ENCODE results near the gene CAMTA1.

The CAMTA1 gene

DNA sequence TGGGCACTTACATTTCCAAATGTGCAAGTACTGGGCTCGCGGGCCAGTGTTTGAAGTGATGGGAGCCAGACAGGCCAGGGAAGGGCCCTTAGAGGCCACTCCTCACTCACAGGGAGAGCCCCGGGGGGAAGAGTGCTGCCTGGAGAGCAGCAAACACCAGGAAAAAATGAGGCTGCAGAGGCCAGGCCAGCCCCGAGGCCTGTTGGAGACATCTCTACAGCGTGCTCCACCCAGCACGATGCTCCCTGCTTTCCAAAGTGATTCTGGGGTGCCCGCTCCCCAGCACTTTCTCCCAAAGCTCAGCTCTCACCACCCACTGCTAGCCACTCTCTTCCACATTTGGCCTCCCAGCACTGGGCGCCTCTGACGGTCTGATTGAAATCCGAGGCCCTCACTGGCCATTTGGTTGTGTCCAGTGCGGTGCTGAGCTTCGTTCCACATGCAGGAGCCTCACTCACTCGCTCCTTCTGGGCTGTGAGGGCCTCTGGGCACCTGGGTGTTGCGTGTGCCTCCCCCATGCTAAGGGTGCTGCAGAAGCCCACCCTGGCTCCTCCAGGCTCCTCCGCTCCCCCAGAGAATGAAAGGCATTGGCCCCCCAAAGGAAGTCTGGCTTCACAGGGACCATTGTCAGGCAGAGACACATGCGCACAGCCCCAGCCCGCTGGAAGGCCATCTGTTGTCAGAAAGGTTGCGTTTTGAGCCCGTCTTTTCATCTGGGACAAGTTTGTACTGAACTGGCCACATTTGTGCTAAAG lies 600.4 kb downstream of the CAMTA1 start:
- no peak for DNase-seq

DNA sequence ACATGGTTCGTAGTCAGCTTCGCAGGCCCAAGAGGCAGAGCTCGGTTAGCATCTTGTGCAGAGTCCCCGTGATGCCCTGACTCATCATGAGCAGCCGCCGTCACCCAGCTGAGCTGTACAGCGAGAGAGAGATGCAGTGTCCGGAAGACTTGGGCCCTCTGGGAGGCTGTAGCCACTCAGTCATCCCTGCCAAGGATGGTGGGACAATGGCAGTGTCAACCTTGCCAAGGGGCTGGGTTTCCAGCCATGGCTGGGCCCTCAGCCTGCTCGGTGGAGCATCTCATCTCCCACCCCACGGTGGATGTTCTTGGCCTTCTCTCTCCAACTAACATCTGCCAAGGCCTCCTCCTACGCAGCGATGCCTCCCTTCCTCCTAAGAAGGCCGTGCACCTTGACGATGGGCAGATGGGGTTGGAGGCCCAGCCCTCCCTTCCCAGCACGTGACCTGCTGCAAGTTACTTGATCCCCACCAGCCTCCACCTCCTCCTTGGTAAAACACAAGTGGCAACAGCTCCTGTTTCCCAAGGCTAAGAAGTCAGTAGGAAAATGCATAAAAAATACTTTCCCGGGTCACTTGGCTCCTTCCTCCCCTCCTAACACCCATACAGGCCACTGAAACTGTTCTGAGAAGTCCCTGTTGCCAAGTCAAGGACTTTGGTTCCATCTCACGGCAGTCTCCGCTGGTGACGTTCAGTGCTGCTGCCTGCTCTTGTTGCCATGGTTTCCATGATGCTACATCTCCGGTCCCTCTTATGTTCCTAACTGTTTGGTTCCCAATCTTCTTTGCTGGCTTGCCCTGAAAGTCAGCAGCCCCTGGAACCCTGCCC lies 601.2 kb downstream of the CAMTA1 start:
- DNase-seq = no peak

DNA sequence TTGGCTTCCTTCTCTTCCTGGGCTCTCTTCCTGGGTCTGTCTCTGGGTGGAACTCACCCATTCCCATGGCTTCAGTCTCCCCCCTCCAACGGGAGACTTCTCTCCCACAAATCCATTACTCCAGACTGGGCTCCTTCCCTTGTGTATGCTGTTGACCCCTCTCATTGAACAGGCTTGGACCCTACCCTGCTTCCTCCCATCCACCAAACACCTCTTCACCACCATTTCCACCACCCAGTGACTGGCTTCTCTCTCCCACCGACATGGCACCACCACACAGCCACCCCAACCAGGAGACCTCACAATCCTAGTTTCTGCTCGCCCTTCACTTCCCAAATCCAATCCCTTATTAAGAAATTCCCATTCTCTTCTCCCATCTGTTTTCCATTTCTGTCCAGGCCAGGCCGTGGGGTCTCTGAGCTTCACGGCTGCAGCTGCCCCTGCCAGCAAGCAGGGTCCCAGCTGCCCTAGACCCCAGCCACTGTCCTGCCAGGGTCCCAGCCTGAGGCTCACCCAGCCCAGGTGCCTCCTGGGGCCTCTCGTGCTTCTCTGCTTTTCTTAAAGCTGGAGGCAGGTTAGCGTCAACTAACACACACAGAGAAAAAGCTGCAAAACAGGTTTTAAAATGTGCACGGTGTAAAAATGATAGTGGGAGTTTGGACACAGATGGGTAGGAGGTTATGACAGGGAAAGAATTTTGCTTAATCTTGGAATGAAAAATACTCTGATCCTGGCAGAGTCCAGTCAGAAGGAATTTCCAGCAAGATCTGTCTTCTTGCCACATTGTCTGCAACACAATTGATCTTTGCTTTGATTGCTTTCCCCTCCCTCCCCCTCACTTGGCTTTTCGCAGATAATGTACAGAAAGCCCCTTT lies 602.0 kb downstream of the CAMTA1 start:
- no peak for DNase-seq

DNA sequence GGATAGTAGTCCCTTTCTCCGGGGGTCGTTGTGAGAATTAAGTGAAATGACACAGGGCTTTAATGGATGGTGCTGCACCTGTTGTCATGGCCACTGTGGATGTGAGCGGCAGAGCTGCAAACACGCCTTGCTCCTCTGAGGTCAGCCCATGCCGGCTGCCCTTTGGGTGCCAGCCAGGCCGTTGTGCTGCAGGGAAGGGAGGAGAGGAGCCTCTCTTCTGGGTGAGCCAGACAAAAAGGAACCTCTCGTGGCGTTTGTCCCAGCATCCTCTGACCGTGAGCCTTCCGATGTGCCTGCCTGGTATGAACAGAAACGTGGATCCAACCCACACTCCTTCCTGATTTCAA lies 602.9 kb downstream of the CAMTA1 start:
- no peak for DNase-seq

DNA sequence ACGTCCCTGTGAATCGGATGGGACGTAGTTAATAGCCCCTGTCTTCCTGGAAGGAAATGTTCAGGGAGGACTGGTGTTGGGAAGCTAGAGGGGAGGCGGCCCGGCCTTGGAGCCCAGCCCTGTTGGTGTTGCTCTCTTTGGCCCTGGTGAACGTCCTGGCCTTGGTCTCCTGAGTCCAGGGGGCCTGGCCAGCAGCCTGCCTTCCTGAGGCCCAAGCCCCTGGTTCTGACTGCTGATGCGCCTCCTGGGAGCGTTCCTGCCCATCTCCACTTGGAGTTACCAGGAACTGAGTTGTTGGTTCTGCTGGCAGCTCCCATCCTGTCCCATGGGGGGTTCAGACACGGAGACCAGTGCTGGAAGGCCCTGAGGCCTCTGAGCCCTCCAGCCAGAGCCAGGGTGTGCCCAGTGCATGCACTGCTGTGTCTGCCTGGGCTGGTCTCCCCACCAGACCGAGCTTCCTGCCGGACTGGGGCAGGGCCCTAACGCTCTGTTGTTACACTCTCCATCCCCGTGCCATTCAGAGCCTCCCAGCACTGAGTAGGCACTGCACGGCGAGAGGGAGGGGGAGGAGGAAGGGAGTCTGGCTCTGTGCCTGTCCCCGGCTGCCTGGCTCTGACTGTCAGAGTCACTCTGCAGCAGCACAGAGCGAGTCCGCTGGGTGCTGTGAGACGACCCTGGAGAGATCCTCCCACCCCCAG lies 603.4 kb downstream of the CAMTA1 start:
- DNase-seq = no peak

DNA sequence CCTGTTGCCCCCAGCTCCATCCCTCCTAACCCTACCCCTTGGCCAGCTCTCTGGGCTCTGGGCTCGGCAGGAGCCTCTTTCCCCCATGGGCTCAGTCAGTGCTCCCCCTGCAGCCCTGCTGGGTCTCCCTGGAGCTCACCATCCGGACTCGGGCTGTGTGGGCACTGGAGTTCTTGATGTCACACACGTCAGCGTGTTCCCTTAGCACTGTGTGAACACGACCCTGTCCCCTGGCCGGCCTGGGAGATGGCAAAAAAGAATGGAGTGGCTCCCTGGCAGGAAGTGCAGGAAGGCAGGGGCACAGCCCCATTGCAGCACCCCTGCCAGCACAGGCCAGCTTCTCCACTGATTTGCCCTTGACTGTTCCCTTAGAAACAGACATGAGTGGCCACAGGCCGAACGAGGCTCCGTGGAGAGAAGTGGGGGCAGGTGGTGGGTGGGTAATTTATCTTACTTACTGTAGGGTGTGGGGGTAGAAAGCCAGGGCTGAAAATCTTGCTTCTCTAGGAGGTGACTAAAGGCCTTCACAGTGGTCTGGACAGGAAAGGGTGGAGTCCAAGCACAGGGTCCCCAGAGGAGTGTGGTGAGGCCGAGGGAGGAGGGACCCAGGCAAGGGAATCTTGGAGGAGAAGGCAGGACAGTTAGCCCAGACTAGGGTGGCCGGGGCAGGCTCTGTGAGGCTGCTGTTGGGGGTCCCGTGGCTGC lies 604.1 kb downstream of the CAMTA1 start:
- DNase-seq = no peak

DNA sequence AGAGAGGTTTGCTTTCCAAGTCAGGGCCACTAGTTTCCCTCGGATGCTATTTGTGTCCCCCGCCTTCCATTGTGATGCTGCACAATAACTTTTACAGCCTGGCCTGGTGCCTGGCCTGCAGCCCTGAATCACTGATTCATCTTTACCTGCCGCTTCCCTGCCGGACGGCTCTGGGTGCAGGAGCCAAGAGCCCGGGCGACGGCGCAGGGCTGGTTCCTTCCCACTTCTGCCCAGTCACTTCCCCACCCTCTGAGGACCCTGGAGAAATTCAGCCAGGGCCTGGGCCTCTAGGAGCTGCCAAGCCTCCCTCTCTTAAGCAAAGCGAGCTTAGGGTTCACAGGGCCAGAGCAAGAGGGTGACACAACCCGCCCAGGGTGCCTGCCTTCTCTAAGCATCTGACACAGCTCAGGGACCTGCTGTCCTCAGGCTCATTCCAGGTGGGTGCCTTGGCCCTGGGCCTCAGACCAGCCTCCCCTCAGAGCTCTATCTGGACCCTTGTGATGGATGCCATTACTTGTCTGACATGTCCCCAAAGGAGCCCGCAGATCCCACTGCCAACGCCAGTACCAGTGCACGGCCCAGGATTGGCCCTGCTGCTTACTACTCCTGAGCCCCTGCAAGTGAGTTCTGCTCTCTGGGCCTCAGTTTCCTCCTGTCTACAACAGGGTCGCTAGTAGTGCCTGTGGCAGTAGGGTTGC lies 604.8 kb downstream of the CAMTA1 start:
- no peak for DNase-seq

DNA sequence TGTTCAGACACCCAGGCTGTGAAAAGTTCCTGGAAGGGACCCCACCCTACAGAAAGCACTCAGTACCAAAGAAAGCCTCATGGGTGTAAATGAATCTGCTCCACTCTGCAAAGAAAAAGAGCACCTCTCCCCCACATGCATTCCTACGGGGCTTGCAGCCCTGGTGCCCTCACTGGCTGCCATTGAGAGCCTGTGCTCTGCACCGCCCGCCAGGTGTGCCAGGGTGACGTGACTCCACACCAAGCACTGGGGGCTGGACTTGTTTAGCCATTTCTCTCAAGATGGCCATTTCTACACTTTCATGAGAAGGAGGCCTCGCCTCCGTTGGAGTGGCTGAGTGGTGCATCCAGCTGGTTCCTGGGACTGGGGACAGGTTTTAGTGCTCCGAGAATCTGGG lies 605.3 kb downstream of the CAMTA1 start:
- DNase-seq = no peak

DNA sequence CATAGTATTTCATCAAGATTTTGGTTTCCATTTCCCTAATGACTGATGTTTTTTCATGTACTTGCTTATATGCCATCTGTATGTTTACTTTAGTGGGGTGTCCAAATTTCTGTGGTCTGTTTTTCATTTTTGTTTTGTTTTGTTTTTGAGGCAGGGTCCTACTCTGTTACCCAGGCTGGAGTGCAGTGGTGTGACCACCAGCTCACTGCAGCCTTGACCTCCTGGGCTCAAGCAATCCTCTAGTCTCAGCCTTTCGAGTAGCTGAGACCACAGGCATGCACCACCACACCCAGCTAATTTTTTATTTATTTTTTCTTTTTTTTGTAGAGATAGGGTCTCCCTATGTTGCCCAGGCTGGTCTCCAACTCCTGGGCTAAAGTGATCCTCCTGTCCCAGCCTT lies 607.9 kb downstream of the CAMTA1 start:
- no peak for DNase-seq

DNA sequence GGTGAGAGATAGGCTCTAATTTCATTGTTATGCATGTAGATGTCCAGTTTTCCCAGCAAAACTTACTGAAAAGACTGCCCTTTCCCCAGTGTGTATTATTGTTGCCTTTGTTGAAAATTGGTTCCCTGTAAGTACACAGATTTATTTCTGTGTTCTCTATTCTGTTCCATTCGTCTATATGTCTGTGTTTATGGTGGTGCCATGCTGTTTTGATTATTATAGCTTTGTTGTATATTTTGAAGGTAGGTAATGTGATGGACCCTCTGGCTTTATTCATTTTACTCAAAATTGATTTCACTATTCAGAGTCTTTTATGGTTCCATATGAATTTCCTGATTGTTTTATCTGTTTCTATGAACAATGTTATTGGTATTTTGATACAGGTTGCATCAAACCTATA lies 610.0 kb downstream of the CAMTA1 start:
- no peak for DNase-seq

DNA sequence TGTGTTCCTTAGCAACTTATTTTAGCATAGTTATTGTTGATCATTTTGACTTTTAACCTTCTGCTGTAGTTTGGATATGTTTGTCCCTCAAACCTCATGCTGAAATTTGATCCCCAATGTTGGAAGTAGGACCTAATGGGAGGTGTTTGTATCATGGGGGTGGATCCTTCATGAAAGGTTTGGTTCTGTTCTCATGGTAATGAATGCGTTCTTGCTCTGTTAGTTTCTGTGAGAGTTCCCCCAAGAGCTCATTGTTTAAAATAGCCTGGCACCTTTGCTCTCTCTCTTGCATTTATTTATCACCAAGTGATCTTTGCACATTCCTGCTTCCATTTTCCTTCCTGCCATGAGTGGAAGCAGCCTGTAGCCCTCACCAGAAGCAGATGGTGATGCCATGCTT lies 613.7 kb downstream of the CAMTA1 start:
- no peak for DNase-seq

DNA sequence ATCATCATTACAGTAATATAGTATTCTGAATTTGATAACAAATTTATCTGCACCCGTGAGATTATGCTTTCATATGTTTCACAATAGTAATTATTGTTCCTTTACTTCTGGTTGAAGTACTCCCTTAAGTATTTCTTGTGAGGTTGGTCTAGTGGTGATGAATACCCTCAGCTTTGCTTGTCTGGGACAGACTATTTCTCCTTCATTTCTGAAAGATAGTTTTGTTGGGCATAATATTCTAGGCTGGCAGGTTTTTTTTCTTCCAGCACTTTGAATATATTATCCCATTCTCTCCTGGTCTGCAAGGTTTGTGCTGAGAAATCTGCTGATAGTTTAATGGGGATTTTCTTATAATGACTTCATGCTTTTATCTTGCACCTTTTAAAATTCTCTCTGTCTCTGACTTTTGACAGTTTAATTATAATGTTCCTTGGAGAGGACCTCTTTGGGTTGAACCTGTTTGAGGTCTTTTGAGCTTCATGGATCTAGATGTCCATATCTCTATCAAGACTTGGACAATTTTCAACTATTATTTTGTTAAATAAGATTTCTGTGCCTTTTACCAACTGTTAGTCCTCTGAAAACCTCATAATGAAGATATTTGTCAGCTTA lies 614.4 kb downstream of the CAMTA1 start:
- DNase-seq = no peak

DNA sequence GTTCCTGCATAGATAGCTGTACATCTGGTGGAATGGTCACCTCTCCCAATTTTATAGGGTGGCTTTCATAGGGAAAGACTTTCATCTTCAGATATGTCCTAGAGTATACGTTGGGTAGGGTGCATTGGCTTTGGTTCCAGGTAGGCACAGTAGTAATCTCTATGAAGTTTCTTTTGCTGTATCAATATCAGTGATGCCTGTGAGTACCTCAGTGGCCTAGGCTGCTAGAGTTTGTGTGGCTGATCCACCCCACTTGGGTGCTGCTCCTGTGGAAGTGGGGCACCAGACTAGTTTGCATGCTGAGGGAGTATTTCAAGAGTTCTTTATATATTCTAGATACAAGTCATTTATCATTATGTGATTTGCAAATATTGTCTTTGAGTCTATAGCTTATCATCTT lies 615.3 kb downstream of the CAMTA1 start:
- no peak for DNase-seq

DNA sequence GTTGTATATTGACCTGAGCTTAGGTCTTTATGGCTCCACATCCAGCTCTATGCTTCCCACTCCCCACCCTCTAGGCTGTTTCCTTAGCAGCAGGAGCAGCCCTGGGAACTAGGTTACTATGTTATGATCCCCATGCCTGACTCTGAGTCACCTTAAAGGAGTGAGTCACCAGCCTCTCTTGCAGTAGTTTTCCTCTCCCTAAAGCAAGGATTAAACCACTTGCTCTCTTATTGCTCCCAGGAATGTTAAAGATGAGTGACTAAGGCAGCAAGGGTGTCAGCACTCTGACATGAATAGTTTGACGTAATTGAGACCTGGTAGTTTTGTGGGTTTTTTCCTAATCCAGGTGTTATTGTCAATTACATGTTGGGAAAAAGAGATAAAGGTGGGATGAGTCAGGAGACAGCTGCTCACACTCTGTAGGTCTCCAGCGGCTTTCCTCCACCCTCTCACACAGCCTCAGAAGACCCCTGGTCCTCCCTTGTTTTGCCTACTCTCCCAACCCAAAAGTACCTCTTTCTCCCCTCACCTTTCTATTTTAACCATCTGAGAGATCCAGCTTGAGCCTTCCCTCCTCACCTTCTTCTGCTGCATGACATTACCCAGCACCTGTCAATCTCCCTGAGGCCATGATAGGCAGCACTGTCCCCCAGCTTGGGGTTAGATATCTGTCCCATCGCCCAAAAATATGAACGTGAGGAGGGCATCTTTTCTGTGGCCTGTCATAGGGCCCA lies 616.7 kb downstream of the CAMTA1 start:
- no peak for DNase-seq

DNA sequence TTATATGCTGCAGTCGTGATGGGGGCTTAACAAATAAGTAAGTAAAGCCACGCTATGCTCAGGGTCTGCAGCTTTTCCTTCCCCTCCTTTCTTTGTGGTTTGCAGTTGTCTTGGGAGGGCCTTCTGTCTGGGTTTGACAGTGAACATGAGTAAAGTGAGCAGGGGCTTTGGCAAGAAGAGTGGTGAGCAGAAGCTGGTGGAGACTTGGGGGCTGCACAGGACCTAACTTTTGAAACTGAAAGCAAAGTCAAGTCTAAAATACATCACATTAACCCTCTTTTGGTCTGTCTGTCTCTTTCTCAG lies 617.2 kb downstream of the CAMTA1 start:
- DNase-seq = no peak

DNA sequence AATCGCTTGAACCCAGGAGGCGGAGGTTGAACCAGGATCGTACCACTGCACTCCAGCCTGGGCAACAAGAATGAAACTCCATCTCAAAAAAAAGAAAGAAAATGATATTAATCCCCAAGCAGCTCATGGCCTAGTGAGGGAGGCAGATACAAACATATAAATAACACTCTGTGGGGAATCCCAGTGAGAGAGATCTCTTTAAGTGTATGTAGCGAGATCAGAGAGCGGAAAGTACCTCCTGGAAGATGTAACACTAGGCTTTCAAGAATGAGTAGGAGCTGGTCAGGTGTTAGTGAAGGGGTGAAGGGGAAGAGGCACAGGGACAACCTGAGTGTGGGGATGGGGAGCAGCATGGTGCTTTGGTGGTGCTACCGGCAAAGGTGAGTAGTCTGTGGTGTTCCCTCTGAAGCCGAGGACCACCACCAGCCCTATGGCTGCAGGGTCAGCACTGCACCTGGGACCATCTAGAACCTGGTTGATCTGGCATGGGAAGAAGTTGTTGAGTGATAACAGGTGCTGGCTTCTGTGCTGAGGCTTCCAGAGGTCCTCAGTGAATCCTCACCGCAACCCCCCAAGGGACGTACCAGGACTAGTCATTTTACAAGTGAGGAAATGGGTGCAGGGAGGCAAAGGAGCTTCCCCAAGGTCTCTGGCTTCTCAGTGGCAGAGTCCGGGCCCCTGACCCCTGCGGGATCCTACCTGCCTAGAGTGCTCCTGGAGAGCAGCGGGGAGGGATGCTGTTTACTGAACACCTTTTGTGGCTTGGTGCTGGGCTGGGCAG lies 618.2 kb downstream of the CAMTA1 start:
- DNase-seq = no peak

DNA sequence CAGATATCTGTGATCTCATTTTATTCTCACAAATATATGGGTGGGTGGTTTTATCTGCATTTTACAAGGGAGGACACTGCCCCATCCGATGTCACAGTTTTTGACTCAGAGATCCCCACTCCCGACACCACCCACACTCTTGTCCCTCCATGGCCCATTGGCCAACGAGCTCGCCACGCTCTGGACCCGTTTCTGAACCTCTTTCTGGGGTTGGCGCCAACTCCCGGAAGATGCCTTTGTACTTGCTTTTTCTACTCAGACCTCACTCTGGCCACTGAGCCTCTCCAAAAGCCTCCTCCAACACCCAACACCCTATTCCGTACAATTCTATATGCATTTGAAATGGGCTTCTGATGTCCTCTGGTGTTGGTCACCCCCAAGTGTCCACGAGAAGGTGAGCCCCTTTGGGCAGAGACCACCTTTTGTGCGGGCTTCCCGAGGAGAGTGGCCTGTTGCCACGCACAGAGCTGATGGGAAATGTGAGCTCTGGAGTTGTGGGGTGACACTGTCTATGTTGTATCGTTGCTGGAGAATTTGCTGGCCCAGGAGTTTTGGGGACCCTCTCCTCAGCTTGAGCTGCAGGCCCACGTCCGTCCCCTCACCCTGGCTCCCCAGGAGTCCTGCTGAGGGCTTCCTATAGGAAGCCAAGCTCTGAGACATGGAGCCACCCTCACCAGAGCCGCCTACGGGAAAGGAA lies 618.9 kb downstream of the CAMTA1 start:
- no peak for DNase-seq

DNA sequence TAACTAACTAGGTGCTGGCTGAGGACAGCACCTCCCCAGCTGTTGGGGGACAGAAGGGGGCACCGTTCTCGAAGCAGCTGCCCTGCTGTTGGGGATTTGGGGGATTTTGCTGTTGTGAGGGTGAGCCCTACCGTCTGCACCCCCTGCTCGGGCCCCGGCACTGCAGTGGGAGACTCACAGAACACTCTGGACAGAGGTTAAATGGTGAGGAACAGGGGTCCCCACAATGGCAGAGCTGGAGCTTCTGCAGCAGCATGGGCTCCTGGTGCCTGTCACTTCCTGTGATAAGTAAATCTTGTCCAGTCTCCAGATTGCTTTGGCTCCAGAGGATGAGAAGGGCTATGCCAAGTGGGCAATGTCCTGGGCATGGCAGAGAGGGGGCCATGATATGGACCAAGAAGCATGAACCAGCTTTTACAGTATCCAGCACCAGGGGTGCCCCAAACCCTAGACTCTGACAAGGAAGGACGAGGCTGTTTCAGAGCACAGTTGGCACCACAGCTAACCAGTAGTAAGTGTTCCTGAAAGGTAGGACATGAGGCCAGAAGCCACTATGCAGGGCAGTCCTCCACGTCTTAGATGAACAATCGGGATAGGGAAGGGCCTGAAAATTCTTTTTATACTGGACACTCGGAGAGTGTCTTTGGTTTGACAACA lies 620.7 kb downstream of the CAMTA1 start:
- no peak for DNase-seq

Data from GOT3 (cell line).